Fibroblast of the aortic adventitia (primary cell): ENCODE measurements around the gene ELOA2. TPM values are rescaled to one million over a fixed set of nuclear protein-coding genes. Genes with fewer than 3 reads are reported as not detected.

Source experiments
- DNase-seq: peaks from one replicate; pipeline ENCODE4 v3.0.0-alpha.2; 2010; ENCODE audit warnings: low read depth
- H3K4me3 ChIP-seq: 2 replicates; pipeline ENCODE4 v1.5.1; 2011; ENCODE audit warnings: low read depth, mild to moderate bottlenecking, control low read depth, low read length, moderate library complexity
- total RNA-seq: library from RNA; depleted of rRNA; stranded (reverse); fragments of >200 nt; gene quantifications from 2 replicates; pipeline ENCODE4 v1.2.3, GENCODE V29; 2012; ENCODE audit warnings: low replicate concordance
- TF ChIP-seq, protein P1 (sequence below): IDR thresholded peaks from 2 replicates; pipeline ENCODE4 v1.5.1; 2011; ENCODE audit warnings: mild to moderate bottlenecking, low read length, control low read depth, inconsistent platforms; ENCODE audit not compliant: insufficient read depth

Gene ELOA2, protein sequence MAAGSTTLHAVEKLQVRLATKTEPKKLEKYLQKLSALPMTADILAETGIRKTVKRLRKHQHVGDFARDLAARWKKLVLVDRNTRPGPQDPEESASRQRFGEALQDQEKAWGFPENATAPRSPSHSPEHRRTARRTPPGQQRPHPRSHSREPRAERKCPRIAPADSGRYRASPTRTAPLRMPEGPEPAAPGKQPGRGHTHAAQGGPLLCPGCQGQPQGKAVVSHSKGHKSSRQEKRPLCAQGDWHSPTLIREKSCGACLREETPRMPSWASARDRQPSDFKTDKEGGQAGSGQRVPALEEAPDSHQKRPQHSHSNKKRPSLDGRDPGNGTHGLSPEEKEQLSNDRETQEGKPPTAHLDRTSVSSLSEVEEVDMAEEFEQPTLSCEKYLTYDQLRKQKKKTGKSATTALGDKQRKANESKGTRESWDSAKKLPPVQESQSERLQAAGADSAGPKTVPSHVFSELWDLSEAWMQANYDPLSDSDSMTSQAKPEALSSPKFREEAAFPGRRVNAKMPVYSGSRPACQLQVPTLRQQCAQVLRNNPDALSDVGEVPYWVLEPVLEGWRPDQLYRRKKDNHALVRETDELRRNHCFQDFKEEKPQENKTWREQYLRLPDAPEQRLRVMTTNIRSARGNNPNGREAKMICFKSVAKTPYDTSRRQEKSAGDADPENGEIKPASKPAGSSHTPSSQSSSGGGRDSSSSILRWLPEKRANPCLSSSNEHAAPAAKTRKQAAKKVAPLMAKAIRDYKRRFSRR
- total RNA-seq, result not detected in 2 replicates

DNA sequence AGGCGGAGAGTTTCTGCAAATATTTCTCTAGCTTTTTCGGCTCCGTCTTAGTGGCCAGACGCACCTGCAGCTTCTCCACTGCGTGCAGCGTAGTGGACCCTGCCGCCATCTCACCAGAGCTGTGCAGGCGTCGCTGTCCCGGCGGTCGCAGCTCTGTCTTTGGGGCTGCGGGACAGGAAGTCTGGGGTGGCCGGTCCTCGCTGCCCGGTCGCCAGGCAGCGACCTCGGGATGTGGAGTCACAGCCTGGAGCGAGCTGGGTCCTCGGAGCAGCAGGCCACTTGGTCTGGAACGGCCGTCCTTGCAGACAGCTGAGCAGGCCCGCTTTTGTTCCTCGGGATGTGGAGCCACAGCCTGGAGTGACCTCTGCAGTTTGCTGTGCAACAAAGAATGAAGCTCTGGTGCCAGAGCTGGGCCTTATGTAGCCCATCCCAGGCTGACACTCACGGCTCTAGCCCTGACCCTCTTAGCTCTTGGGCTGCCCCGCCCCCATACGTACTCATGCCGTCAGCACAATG lies at the start of gene ELOA2:
Gene ELOA2, minus strand, starts transcription at position 466 of the 516 bp plus-strand sequence. Its CDS starts 357 bp downstream, at position 109.
- TF ChIP-seq, protein P1, sequence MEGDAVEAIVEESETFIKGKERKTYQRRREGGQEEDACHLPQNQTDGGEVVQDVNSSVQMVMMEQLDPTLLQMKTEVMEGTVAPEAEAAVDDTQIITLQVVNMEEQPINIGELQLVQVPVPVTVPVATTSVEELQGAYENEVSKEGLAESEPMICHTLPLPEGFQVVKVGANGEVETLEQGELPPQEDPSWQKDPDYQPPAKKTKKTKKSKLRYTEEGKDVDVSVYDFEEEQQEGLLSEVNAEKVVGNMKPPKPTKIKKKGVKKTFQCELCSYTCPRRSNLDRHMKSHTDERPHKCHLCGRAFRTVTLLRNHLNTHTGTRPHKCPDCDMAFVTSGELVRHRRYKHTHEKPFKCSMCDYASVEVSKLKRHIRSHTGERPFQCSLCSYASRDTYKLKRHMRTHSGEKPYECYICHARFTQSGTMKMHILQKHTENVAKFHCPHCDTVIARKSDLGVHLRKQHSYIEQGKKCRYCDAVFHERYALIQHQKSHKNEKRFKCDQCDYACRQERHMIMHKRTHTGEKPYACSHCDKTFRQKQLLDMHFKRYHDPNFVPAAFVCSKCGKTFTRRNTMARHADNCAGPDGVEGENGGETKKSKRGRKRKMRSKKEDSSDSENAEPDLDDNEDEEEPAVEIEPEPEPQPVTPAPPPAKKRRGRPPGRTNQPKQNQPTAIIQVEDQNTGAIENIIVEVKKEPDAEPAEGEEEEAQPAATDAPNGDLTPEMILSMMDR, result no peak
- H3K4me3 ChIP-seq, result no peak within 1 kb of the TSS
- DNase-seq, result no peak

DNA sequence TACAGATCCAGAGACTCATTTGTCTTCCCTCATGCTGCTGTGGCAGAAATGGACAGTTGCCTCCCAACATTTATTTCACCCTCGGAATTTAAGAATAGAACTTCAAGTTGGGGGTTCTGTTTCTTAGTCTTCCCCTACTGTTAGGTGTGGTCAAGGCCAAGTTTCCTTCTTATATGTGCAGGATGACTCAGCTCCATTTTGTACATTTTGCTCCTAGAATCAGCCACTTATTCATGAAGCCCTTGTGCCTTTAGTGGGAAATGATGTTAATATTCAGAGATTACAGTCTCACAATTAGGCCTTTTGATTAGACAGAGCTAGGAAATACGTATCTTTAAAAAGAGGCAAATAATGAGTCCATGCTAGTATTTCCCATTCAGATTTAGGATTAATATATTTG lies 46.2 kb upstream of the ELOA2 start:
- DNase-seq, result no peak
- no peak overlapping the region for H3K4me3 ChIP-seq
- TF ChIP-seq, protein P1, result no peak

DNA sequence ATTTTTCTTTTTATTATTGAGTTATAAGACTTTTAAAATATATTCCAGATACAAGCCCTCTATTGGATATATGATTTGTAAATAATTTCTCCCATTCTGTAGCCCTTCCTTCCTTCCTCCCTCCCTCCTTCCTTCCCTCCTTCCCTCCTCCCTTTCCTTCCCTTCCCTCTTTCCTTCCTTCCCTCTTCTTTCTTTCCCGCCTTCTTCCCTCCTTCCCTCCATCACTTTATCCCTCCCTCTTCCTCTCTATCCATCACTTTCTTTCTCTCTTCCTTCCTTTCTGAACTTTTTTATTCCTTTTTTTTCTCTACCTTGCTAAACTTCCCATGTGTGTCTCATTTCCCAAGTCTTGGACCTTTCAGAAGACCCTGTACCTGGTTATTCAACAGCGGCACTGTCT lies 45.5 kb upstream of the ELOA2 start:
- no peak for DNase-seq
- no peak overlapping the region for H3K4me3 ChIP-seq
- TF ChIP-seq, protein P1, result no peak

DNA sequence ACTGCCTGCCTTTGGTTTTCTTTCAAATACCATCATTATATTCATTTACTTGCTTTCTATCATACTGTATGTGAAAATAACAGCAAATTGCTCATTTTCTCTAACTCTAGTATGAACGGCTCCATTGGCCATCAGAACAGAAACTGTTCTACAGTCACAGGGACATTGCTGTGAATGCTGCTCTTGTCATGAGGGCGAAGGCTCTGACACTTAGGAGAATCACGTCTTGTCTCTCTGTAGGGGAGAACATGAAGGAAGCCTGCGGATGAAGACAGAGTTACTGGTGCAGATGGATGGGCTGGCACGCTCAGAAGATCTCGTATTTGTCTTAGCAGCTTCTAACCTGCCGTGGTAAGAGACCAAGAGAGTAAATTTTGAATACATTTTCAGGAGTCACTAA lies 41.7 kb upstream of the ELOA2 start:
- DNase-seq, result no peak
- TF ChIP-seq, protein P1, result no peak
- no peak overlapping the region for H3K4me3 ChIP-seq

DNA sequence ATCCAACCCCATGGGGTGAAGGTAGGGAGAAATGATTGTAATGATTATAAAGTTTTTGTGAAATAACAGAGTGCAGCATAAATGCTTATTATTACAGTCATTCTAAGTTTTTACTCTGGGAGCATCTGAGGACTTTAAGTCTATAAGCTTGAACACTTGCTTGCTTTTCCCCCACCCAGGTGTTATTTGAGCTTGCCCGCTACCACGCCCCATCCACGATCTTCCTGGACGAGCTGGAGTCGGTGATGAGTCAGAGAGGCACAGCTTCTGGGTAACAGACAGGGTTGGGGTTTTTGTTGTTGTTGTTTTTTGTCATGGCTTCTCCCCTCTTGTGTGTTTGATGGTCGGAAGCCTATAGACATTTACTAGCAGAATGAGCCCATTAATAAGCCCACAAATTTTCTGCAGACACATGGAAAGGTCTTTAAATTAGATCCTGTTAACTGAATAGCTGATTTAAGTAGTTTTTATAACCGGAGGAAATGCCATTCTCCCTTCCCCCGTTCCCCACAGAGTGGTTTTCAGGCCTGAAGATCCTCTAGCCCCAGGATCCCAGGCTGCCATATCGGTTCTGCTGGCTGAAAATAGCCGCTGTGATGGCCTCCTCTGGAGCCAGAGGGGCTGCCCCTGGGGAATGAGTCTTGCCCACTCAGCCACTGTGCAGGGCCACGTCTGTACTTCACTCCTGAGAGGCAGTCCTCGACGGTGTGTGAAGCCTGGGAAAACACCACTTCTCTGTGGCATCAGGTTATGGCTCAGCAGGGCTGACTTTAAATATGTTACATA lies 39.9 kb upstream of the ELOA2 start:
- no peak overlapping the region for H3K4me3 ChIP-seq
- TF ChIP-seq, protein P1, result no peak
- no peak for DNase-seq

DNA sequence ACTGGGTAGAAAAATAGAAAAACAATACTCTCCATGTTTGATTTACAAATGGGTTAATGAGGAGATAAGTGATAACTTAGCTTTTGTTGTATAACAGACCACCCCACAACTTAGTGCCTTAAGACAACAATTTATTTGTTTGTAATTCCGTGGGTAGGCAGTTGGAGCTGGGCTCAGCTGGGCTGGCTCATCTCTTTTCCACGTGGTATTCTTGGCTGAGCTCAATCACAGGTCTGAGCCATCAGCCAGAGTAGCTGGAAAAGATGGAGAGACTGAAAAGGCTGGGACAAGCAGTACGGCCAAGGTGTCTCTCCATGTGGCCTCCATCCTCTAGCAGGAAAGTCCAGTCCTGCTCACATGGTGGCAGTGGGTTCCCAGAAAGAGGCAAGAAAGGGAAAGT lies 32.2 kb upstream of the ELOA2 start:
- TF ChIP-seq, protein P1, result no peak
- no peak for DNase-seq
- H3K4me3 ChIP-seq, result no peak overlapping the region
